HS-27A (cell line): ENCODE data around the gene LRTM2.
"Not testable (repeated sequence)": the region's sequence is repeated elsewhere in the genome, so short reads cannot be mapped to it uniquely, and the experiment has no call there.

Experiments used
- DNase-seq: peaks from one replicate; pipeline ENCODE4 v3.0.0-alpha.2; 2012; ENCODE audit warnings: low read depth, missing footprints

Gene LRTM2

GRCh38 chr12:1811281-1811947 is 9.0 kb upstream of the LRTM2 start:
- DNase-seq: no peak

DNA sequence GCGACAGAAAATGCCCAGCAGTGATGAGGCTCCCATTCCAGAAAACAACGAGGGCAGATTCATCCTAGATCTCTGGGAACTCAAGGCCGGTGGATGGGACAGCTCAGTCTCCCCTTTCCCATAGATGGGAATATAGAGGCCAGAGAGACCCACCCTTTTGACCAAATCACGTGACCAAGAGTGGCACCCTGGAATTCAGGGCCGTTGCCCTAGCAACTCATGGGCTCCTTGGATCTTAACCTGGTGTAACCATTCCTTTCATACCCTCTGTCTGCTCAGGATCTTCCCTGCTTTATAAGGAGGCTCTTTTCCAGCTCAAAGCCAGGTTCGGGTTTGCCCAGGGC is 8.4 kb upstream of the LRTM2 start:
- DNase-seq: no peak

DNA sequence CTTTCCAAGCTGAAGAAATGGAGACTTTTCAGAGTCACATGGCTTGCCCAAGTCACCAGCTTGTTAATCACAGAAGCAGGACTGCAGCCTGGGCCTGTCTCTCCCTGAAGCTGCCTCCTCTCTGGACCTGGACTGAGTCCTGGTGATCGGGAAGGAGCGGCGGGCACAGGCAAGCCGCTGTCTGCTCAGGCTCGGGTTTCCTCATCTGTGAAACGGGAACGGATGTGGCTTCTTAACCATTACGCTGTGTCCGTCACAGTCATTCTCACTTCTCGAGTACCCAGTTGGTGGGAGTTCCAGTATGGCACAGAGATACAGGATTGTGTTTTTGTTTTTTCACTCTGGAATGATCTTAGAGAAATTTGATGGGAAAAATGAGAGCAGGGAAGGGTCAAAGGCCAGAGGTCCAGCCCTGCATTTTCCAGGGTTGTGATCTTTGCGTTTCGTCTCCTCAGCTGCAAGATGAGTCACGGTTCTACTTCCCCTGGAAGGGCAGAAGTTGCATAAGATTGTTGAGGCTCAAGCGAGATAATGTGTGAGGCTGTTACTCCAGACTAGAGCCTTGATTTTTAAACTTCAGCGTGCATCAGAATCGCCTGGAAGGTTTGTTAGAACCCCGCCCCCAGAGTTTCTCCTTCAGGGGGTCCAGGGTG is 7.6 kb upstream of the LRTM2 start:
- no peak for DNase-seq

GRCh38 chr12:1814266-1814665 is 6.1 kb upstream of the LRTM2 start:
- DNase-seq: no peak

GRCh38 chr12:1815108-1815507 is 5.3 kb upstream of the LRTM2 start:
- no peak for DNase-seq

GRCh38 chr12:1815814-1816729 is 4.3 kb upstream of the LRTM2 start:
- no peak for DNase-seq

DNA sequence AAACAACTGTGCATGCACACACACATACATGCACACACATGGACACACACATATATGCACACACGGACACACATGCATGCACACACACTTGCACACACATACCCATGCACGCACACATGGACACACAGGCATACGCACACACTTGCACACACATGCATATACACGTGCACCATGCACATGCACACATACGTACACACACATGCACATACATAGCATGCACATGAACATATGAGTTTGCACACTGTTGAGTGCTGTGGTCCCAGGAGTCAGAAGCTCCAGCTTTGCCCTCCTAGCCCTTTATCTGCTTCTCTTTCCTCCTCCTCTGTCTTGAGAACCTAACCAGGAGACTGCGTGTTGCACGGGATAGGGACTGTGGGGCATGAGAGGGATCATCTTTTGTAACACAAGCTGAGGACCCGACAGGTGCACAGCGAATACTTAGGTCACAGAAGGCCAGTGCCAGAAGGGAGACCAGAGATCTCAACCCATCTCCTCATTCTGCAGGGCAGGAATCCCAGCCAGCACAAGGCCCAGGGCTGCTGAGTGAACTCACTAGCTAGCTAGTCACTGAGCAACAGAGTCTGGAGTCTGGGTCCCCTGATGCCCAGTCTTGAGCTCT is 3.5 kb upstream of the LRTM2 start:
- DNase-seq: no peak

GRCh38 chr12:1817928-1818327 is 2.4 kb upstream of the LRTM2 start:
- not testable (repeated sequence) for DNase-seq

DNA sequence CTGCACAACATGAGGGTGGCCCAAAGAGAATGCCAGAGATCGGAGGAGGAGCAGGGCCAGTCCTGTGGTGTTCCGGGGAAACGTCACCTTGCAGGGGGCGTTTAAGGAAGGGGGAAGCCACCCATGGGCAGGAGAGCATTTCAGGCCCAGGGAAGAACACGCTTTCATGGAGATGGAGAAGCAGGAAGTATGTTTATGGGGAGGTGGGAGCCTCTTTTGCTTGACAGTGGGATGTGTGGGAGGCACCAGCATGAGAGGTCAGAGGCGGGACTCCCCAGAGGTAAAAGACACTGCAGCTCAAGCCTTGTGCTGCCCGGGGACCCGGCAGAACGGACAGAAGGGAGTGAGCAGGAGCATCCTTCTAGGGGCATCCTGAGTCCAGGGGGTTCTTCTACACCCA is 1.3 kb upstream of the LRTM2 start:
- DNase-seq: no peak

DNA sequence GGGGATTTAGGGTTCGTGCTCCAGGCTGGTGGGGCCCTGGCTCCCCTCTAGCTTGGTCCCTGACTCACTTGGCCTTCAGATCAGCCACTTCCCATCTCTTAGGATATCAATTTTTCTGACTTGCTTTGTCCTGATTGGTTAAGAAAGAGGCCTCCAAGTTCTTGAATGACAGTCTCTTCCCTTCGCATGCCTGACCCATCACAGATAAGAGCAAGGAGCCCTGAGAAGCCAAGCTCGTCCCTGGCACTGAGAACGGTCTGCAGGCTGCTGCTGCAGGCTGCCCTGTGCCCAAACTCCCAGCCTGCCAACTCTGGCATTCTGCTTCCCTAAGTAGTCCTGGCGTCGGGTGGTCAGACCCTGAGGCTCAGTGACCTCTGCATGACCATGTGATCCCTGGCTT is 794 bp upstream of the LRTM2 start:
- DNase-seq: no peak

DNA sequence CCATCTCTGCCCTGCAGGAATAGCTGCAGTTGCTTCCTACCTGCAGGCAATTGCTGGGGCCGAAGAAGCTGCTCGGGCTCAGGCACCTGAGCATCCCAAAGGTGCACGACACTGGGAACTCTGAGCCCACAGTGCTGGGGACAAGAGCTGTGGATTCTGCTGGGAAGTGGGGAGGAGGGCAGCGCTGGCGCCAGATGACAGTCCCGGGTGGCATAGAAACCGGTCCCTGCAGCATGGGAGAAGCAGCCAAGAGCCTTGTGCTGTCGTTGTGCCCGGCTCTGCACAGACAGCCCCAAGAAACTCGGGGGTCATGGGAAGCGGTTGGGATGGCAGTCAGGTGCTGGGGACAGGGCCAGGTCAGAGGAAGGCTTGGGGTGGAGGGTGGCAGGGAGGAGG is 529 bp downstream of the LRTM2 start:
- no peak for DNase-seq

- no peak for DNase-seq
These were observed 1.4 kb downstream of the LRTM2 start for GRCh38 chr12:1821805-1822204.

DNA sequence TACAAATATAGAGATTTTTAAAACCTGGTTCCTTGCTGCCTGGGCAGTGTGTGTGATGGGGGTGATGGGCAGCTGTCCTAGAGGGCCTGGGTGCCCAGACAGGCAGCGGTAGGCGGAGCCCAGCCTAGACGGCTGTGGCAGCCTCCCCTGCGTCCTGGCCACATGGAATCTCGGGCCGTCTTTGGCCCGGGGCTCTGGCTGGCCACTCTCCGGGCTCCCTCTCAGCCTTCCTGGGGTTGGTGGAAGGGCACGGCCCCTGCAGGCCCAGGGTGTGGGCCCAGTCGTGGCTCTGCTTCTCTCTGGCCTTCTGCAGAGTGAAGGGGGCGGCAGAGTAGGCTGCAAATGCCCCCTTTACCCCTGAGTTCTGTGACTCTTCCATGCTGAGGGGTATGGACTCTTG is 2.3 kb downstream of the LRTM2 start:
- DNase-seq: no peak

DNA sequence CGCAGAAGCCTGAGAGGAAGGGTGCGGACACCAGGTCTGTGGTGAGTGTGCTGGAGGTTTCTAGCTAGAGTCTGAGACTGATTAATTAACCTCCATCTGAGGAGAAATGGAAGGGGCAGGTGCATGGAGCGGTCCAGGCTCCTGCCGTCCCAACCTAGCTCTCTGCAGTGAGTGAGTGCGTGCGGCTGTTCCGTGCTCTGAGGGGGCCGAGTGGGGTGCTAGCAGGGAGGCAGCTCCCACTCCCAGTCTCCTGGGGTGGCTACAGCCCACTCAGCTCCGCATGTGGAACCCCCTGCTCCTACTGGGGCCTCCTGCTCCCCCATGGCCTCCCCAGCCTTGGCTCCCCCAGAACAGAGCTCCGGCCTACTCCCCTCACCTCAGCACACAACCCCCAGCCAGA is 2.9 kb downstream of the LRTM2 start:
- no peak for DNase-seq

DNA sequence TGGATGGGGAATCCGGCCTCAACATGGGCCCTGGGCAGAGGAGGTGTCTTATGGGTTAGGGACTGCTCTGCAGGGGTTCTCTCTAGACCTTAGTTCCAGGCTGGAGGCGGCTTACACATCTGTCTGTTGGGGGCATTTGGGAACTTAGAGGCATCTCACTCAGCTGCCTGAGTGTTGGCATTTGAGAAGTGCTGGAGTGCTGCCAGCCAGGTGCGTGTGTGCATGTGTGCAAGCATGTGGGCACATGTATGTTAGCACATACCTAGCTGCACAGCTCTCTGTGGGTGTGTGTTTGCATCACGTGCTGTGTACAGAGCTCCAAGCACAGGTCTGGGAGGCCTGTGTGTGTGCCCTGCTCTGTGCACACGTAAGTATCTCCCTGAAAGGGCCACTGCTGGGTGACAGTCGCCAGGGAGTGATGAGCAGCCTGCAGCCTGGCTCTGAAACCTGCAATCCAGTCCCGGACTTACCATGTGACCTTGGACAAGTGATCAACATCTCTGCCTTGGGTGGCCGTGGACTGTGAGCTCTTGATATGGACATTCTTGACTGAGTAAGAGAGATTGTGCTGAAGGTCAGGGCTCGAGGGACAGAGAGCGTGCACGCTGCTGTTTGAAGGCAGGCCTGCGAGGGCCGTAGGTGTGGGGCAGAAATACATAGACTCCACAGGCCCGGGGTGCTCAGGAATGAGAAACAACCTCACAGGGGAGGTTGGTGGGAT is 5.2 kb downstream of the LRTM2 start:
- DNase-seq: no peak

DNA sequence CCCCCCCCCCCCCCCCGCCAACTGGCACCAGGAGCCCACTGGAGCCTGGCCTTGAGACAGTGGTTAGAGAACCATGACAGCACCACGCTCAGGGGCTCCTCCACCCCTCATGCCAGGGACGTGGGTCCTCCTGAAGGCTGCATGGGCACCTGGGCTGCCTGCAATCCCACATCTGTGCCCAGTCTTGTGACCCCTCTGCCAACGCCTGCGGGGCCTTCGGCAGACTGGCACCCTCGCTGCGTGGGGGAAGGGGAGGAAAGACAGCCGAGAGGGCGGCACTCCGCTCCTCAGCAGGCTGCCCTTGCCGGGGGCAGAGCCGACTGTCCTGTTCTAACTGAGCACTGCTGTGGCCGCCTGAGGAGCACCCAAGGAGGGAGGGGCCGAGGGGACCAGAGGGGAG is 6.0 kb downstream of the LRTM2 start:
- no peak for DNase-seq

DNA sequence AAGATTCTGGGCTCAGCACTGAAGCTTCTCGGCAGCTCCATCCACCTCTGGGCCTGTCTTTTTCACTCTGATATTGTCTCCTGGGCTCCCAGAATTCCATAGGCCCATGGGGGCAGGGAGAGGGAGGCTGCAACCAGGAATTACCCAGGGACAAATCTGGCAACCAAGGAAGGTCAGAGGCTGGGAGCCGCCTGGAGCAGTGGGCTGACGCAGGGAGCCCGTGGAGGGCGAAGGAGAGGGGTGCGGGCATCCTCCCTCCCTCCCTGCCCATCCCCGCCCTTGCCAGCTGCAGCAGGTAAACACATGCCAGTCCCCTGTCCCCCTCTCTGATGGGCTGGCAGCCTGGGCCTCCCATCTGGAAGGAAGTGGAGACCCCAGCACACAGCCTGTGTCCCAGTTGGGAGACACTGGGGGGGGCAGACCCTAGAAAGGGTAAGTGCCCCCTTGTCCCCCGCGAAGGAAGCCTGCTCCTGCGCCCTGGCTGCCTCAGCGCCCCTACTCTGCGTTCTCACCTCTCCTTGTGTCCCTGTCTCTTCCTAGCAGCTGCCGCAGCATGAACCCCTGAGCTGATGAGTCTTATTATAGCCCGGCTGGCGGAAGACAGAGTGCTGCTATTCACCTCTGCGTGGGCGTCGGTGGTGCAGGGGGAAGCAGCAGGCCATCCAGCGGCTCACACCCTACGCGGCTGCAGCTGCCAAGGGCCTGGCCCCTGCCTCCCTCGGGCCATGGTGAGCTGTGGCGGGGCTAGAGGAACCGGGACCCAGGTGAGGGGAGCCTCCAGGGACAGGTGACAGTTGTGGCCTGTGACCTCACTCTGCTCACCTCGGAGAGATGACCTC is 6.7 kb downstream of the LRTM2 start:
- DNase-seq: no peak

- no peak for DNase-seq
These were observed 7.8 kb downstream of the LRTM2 start for GRCh38 chr12:1827826-1828805.

DNA sequence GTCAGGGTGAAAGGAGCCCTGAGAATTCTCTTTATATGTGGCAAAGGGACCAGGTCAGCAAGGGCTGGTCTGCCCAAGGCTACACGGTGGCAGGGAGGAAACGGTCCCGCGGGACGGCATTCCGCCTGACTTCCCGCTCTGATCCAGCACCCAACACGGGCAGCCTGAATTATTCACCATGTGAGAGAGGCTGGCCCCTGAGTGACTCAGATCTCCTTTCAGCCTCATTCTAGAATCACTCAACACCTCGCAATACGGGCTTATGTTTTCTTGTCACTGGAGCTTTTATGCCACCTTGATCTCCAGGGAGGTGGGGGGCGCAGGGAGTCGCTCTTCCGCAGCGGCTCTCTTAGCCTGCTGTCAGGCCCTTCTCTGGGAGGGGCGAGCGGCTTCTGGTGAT is 8.5 kb downstream of the LRTM2 start:
- no peak for DNase-seq
